ENCODE results near the gene S100A12.

GRCh38 chr1:153380711-153381110 lies 5.3 kb upstream of the S100A12 start:
- no peak for TF ChIP-seq CTCF (IDR thresholded peaks at IDR 0.05)
- TF ChIP-seq POLR2A (IDR thresholded peaks at IDR 0.05), result no peak
- no peak for TF ChIP-seq EP300 (IDR thresholded peaks at IDR 0.05)
